Thyroid gland (tissue), 4 donors: ENCODE measurements around the gene CARD8. TPM values are rescaled to one million over a fixed set of nuclear protein-coding genes. Genes with fewer than 3 reads are reported as not detected.

ENCODE experiments used
- DNase-seq, 2 donors: peaks; one replicate each; pipeline ENCODE4 v3.0.0-alpha.2; 2019
- H3K27ac ChIP-seq, 3 donors: fragments of 200-600 bp; sonication (generic); 1 replicate in 2 of 3; 2 replicates in 1 of 3; pipeline ENCODE4 v1.5.1; 2016 to 2019; ENCODE audit warnings: mild to moderate bottlenecking in 1 of 3, moderate library complexity in 1 of 3
- H3K27me3 ChIP-seq: fragments of 200-600 bp; sonication (generic); one replicate; pipeline ENCODE4 v1.5.1; 2019
- H3K36me3 ChIP-seq, 2 donors: fragments of 200-600 bp; sonication (generic); one replicate each; pipeline ENCODE4 v1.5.1; 2016 to 2019
- H3K4me1 ChIP-seq, 2 donors: fragments of 200-600 bp; sonication (generic); one replicate each; pipeline ENCODE4 v1.5.1; 2017 to 2019
- H3K4me3 ChIP-seq, 3 donors: fragments of 200-600 bp; sonication (generic); replicated peaks in 1 of 3; 1 replicate in 2 of 3; 2 replicates in 1 of 3; pipeline ENCODE4 v1.5.1; 2016; ENCODE audit warnings: mild to moderate bottlenecking in 1 of 3
- H3K9me3 ChIP-seq: fragments of 200-600 bp; sonication (generic); one replicate; pipeline ENCODE4 v1.5.1; 2017
- POLR2A ChIP-seq, 2 donors: fragments of 450-650 bp; IDR thresholded peaks; one replicate each; pipeline ENCODE4 v1.6.1; 2017; ENCODE audit warnings: antibody characterized with exemption in 2 of 2, mild to moderate bottlenecking in 2 of 2, moderate library complexity in 1 of 2
- WGBS, 2 donors: methylation state at CpG; one replicate each; pipeline ENCODE4 v1.1.5; 2017; 5-methylcytosine and 5-hydroxymethylcytosine counted together
- intact Hi-C: fragments of 100-400 bp; cut with DNase I; formaldehyde crosslinking; loops from one replicate; pipeline ENCODE4 v1.15.1; 2023
- total RNA-seq, 4 donors: library from RNA; depleted of rRNA; stranded (reverse); fragments of >200 nt; gene quantifications; one replicate each; pipeline ENCODE4 v1.2.3, GENCODE V29; 2016
- TF ChIP-seq, protein P1 (sequence below), 6 experiments: fragments of 200-600 bp in 3 of 6; fragments of 450-650 bp in 3 of 6; sonication (generic) in 3 of 6; IDR thresholded peaks; one replicate each; pipeline ENCODE4 v1.5.1; 2016 to 2019; ENCODE audit warnings: antibody characterized with exemption in 6 of 6, mild to moderate bottlenecking in 2 of 6, inconsistent platforms in 1 of 6, moderate library complexity in 1 of 6

Gene CARD8
- total RNA-seq, 4 donors from 2014 or later: 37.0 to 58.9 (median 57.7) TPM

DNA sequence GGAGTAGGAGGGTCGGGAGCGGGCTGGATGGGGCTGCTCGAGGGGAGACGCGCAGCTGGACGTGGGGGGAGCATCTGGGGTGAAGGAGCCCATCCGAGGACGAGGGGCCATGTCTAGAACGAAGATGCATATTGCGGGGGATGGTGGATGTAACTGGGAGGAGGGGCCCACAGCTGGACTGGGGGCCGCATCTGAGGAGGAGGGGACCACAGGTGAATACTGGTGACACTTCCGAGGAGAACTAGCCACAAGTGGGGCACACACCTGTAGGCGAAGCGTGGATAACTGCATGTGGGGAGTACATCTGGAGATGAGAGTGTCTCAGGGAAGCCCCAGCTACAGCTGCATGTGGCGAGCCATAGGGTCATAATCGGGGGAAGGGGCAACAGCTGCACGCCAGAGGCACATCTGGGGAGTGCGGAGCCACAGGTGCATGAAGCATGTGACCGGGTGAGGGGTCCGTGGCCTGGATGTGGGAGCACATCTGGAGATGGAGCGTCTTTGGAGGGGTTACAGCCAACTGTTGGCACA, 84.8 kb downstream of the CARD8 start:
- TF ChIP-seq POLR2A (IDR thresholded peaks at IDR 0.05): no peak
- TF ChIP-seq, protein P1, sequence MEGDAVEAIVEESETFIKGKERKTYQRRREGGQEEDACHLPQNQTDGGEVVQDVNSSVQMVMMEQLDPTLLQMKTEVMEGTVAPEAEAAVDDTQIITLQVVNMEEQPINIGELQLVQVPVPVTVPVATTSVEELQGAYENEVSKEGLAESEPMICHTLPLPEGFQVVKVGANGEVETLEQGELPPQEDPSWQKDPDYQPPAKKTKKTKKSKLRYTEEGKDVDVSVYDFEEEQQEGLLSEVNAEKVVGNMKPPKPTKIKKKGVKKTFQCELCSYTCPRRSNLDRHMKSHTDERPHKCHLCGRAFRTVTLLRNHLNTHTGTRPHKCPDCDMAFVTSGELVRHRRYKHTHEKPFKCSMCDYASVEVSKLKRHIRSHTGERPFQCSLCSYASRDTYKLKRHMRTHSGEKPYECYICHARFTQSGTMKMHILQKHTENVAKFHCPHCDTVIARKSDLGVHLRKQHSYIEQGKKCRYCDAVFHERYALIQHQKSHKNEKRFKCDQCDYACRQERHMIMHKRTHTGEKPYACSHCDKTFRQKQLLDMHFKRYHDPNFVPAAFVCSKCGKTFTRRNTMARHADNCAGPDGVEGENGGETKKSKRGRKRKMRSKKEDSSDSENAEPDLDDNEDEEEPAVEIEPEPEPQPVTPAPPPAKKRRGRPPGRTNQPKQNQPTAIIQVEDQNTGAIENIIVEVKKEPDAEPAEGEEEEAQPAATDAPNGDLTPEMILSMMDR (IDR thresholded peaks at IDR 0.05): no peak
- Histone ChIP-seq H3K4me1 (peaks cover 6 to 11% of the 10 kb centered on the region in 2 donors), H3K9me3 (no peaks in the 10 kb centered on the region), H3K27ac (peak overlapping the region in 2 of 3 donors; percentile 89 to 91), H3K36me3 (peaks cover 0 to 11% of the 10 kb centered on the region in 2 donors), H3K4me3 (peak overlapping the region; percentile 35 to 81 (median 35)), H3K27me3 (no peaks in the 10 kb centered on the region)
- DNase-seq: peak in 1 of 2 donors; percentile 6
- intact Hi-C loops: no loop called here
- WGBS, 2 donors: 2 to 5% methylated on average over 18 to 21 of the region's 21 CpGs

DNA sequence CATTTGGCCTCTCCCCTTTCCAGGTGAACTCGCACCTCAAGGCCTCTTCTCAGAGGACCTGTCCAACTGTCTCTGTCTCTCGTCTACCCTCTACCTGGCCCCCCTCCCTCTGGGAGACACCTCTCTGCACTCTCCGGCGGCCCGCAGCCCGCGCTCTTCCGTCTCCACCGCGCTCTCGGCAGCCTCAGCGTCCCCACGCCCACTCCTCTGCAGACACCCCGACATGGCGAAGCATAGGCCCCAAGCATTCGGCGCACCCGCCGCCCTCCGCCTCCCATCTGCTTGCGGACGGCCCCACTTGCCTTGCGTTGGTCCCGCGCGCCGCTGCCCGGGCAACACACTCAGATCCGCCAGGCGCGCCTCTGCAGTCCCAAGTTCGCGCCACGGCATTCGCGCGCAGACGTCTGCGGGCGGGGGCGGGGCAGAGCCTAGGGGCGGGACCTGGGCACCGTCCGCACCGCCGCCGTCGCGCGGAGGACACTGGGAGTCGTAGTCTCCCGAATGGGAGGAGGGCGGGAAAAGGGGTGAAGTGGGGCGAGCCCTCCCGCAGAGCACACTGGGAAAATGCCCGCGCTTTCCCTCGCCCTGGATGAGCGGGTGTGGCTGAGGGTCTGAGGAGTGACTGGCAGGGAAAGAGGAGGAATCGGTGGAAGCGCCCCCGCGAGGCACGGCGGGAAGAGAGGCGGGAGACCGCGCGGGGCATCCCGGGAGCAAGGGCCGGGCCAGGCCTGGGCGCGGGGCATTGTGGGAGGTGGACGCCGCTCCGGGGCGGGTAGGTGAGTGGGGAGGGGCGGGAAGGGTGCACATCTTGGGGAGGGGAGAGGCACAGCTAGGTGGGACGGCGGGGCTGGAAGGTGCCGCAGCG, 85.5 kb downstream of the CARD8 start, which contains the start of the genes LIG1 and ZSWIM9:
Gene LIG1, minus strand, starts transcription at position 406 of the 865 bp plus-strand sequence. CDS start 4,778 bp downstream, outside the sequence.
Gene ZSWIM9, plus strand, starts transcription at position 742 of the 865 bp plus-strand sequence. CDS start 1,123 bp downstream, outside the sequence.
- peaks cover 0 to 11% of the 10 kb centered on the region in 2 donors for H3K36me3 ChIP-seq
- 0% methylated on average over 14 to 49 of the region's 82 CpGs for WGBS, 2 donors
- no peaks in the 10 kb centered on the region for H3K27me3 ChIP-seq
- peak; percentile 95 to 96 for DNase-seq
- H3K4me1 ChIP-seq: peaks cover 6 to 11% of the 10 kb centered on the region in 2 donors
- peak within 1 kb of the TSS; percentile 74 to 81 (median 77) for H3K4me3 ChIP-seq
- TF ChIP-seq, protein P1 (IDR thresholded peaks at IDR 0.05): no peak
- peak in 1 of 2 donors; percentile 29 for TF ChIP-seq POLR2A (IDR thresholded peaks at IDR 0.05)
- H3K27ac ChIP-seq: peak within 1 kb of the TSS; percentile 89 to 91 (median 90)
- intact Hi-C loops: no loop called here
- no peaks in the 10 kb centered on the region for H3K9me3 ChIP-seq

GRCh38 chr19:48169578-48169938, 86.2 kb downstream of the CARD8 start:
- WGBS, 2 donors: 3 to 6% methylated on average over 9 to 14 of the region's 15 CpGs
- H3K27ac ChIP-seq: peak overlapping the region in 2 of 3 donors; percentile 89 to 91

GRCh38 chr19:48168689-48169088, 87.0 kb downstream of the CARD8 start:
- intact Hi-C loops: no loop called here
- DNase-seq: no peak
- Histone ChIP-seq H3K9me3 (no peaks in the 10 kb centered on the region), H3K36me3 (no peaks in the 10 kb centered on the region), H3K4me1 (peaks cover 6 to 11% of the 10 kb centered on the region in 2 donors), H3K4me3 (no peak overlapping the region), H3K27ac (no peak overlapping the region), H3K27me3 (no peaks in the 10 kb centered on the region)
- 86% methylated on average over 5 of the region's 5 CpGs for WGBS, 2 donors
- TF ChIP-seq, protein P1 (IDR thresholded peaks at IDR 0.05): no peak
- TF ChIP-seq POLR2A (IDR thresholded peaks at IDR 0.05): no peak

More at GRCh38 chr19:48169578-48169938, 86.2 kb downstream of the CARD8 start:
- DNase-seq: peak; percentile 66 to 74
- intact Hi-C loops: no loop called here
- peaks cover 6 to 11% of the 10 kb centered on the region in 2 donors for H3K4me1 ChIP-seq
- peak overlapping the region in 1 of 3 donors; percentile 81 for H3K4me3 ChIP-seq
- TF ChIP-seq POLR2A (IDR thresholded peaks at IDR 0.05): no peak
- TF ChIP-seq, protein P1 (IDR thresholded peaks at IDR 0.05): no peak
- no peaks in the 10 kb centered on the region for H3K27me3 ChIP-seq
- no peaks in the 10 kb centered on the region for H3K9me3 ChIP-seq
- H3K36me3 ChIP-seq: peaks cover 0 to 7% of the 10 kb centered on the region in 2 donors
